ENCODE data around the gene RNF26.

- TF ChIP-seq JUND (IDR thresholded peaks at IDR 0.05) (no peak), CTCF (IDR thresholded peaks at IDR 0.05) (no peak), MAX (IDR thresholded peaks at IDR 0.05; ENCODE audit: low read depth) (no peak)
Observed at GRCh38 chr11:119335655-119336543, 1.6 kb downstream of the RNF26 start.
